Prostate gland (tissue), 2 donors: ENCODE data around the gene TAF3. TPM values are rescaled to one million over a fixed set of nuclear protein-coding genes. Genes with fewer than 3 reads are reported as not detected.
A peak's percentile ranks its signal among the peaks of the same experiment; 100 is the strongest.

Source experiments
- DNase-seq: peaks from one replicate; pipeline ENCODE4 v3.0.0-alpha.2; 2019; ENCODE audit warnings: low spot score
- H3K27ac ChIP-seq, 2 donors: fragments of 200-600 bp; sonication (generic); 2 replicates each; pipeline ENCODE4 v1.5.1; 2017 to 2019
- H3K27me3 ChIP-seq: fragments of 200-600 bp; sonication (generic); replicated peaks from 2 replicates; pipeline ENCODE4 v1.5.1; 2019; ENCODE audit not compliant: insufficient read depth
- H3K36me3 ChIP-seq, 2 donors: fragments of 200-600 bp; sonication (generic); 1 replicate in 1 of 2; 2 replicates in 1 of 2; pipeline versions ENCODE4 v1.5.1 to v1.8.1; 2017 to 2019
- H3K4me1 ChIP-seq: fragments of 200-600 bp; sonication (generic); replicated peaks from 2 replicates; pipeline ENCODE4 v1.5.1; 2019
- H3K4me3 ChIP-seq, 2 donors: fragments of 200-600 bp; sonication (generic); 2 replicates each; pipeline ENCODE4 v1.5.1; 2017 to 2019
- H3K9me3 ChIP-seq: fragments of 200-600 bp; sonication (generic); 2 replicates; pipeline ENCODE4 v1.5.1; 2017
- POLR2A ChIP-seq: fragments of 450-650 bp; IDR thresholded peaks from one replicate; pipeline ENCODE4 v1.6.1; 2016; ENCODE audit warnings: antibody characterized with exemption, mild to moderate bottlenecking
- POLR2AphosphoS5 ChIP-seq: sonication (generic); formaldehyde crosslinking; IDR thresholded peaks from one replicate; pipeline ENCODE4 v1.6.1; 2017; ENCODE audit warnings: antibody characterized with exemption
- WGBS: methylation state at CpG from one replicate; pipeline ENCODE4 v1.1.5; 2018; 5-methylcytosine and 5-hydroxymethylcytosine counted together
- intact Hi-C: fragments of 100-400 bp; cut with DNase I; formaldehyde crosslinking; loops from one replicate; pipeline ENCODE4 v1.14.2; 2022
- total RNA-seq, 2 donors: library from RNA; depleted of rRNA; stranded (reverse); fragments of >200 nt; gene quantifications; one replicate each; pipeline ENCODE4 v1.1.0, GENCODE V29; 2016
- TF ChIP-seq, protein P1 (sequence below), 4 experiments: fragments of 200-600 bp in 2 of 4; fragments of 450-650 bp in 2 of 4; sonication (generic) in 2 of 4; IDR thresholded peaks; 1 replicate in 3 of 4; 2 replicates in 1 of 4; pipeline ENCODE4 v1.5.1; 2016 to 2019; ENCODE audit warnings: antibody characterized with exemption in 4 of 4, mild to moderate bottlenecking in 2 of 4, moderate library complexity in 2 of 4

TAF3 gene
- total RNA-seq, 2 donors from 2014 or later: 4.4 to 20.2 TPM

- TF ChIP-seq POLR2A (no peak), POLR2AphosphoS5 (peak; percentile 37)
- H3K9me3 ChIP-seq: no peaks in the 10 kb centered on the region
- H3K27me3 ChIP-seq: peaks cover 19% of the 10 kb centered on the region
- H3K4me1 ChIP-seq: peaks cover 3% of the 10 kb centered on the region
- intact Hi-C loops: no loop called here
- 4% methylated on average over 32 of the region's 32 CpGs for WGBS
- no peak overlapping the region for H3K27ac ChIP-seq
- H3K36me3 ChIP-seq: no peaks in the 10 kb centered on the region
- peak overlapping the region; percentile 16 to 17 for H3K4me3 ChIP-seq
- no peak for DNase-seq
Measured at GRCh38 chr10:8044908-8045725, 226.8 kb downstream of the TAF3 start.

DNA sequence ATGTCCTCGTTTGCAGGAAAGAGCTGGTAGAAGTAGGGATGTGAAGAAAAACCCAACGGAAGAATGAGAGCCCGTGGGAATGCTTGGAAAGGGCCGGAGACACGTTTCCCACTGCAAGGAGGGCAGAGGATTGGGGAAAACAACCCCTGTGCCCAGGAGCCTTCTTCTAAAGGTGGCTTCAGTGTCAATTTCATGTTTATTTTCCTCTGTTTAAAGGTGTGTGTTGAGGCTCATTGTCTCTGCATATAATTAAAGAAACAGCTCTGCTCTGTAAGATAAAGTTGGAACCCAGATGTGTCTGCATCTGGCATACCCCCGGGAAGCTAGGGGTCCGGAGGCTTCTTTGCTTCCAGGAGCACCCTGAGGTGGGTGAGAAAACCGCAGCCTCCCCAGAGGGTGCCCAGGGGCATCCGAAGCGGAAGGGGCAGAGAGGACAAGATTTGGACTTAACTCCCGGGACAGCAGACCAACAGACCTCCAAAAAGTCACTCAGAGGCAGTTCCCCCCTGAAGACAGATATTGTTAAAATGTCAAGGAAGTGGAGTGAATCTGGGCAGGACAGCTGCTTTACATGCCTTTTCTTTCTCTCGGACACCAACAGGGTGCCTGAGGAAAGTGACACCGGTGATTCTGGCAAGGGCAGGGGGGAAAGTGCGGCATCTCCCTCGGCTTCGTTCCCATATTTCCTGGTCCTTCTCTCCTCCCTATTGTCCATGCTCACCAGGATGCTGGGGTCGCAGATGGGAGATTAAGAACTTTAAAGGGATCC is 227.6 kb downstream of the TAF3 start:
- peaks cover 3% of the 10 kb centered on the region for H3K4me1 ChIP-seq
- intact Hi-C loops: no loop called here

GRCh38 chr10:8047452-8048280 is 229.4 kb downstream of the TAF3 start:
- no peak for DNase-seq
- intact Hi-C loops: no loop called here
- Histone ChIP-seq H3K9me3 (no peaks in the 10 kb centered on the region), H3K27ac (no peak overlapping the region), H3K27me3 (peaks cover 30% of the 10 kb centered on the region), H3K4me1 (peaks cover 3% of the 10 kb centered on the region), H3K4me3 (no peak overlapping the region), H3K36me3 (no peaks in the 10 kb centered on the region)
- 43% methylated on average over 29 of the region's 30 CpGs for WGBS
- TF ChIP-seq, protein P1, sequence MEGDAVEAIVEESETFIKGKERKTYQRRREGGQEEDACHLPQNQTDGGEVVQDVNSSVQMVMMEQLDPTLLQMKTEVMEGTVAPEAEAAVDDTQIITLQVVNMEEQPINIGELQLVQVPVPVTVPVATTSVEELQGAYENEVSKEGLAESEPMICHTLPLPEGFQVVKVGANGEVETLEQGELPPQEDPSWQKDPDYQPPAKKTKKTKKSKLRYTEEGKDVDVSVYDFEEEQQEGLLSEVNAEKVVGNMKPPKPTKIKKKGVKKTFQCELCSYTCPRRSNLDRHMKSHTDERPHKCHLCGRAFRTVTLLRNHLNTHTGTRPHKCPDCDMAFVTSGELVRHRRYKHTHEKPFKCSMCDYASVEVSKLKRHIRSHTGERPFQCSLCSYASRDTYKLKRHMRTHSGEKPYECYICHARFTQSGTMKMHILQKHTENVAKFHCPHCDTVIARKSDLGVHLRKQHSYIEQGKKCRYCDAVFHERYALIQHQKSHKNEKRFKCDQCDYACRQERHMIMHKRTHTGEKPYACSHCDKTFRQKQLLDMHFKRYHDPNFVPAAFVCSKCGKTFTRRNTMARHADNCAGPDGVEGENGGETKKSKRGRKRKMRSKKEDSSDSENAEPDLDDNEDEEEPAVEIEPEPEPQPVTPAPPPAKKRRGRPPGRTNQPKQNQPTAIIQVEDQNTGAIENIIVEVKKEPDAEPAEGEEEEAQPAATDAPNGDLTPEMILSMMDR (IDR thresholded peaks at IDR 0.05): no peak
- TF ChIP-seq POLR2A (no peak), POLR2AphosphoS5 (no peak)

More for the DNA sequence above, 227.6 kb downstream of the TAF3 start:
- Histone ChIP-seq H3K27me3 (peaks cover 19% of the 10 kb centered on the region), H3K4me3 (peak overlapping the region in 1 of 2 donors; percentile 16), H3K27ac (no peak overlapping the region), H3K36me3 (no peaks in the 10 kb centered on the region), H3K9me3 (no peaks in the 10 kb centered on the region)
- no peak for TF ChIP-seq POLR2A
- TF ChIP-seq, protein P1 (IDR thresholded peaks at IDR 0.05): no peak
- TF ChIP-seq POLR2AphosphoS5: no peak
- no peak for DNase-seq
- WGBS: 31% methylated on average over 17 of the region's 17 CpGs

DNA sequence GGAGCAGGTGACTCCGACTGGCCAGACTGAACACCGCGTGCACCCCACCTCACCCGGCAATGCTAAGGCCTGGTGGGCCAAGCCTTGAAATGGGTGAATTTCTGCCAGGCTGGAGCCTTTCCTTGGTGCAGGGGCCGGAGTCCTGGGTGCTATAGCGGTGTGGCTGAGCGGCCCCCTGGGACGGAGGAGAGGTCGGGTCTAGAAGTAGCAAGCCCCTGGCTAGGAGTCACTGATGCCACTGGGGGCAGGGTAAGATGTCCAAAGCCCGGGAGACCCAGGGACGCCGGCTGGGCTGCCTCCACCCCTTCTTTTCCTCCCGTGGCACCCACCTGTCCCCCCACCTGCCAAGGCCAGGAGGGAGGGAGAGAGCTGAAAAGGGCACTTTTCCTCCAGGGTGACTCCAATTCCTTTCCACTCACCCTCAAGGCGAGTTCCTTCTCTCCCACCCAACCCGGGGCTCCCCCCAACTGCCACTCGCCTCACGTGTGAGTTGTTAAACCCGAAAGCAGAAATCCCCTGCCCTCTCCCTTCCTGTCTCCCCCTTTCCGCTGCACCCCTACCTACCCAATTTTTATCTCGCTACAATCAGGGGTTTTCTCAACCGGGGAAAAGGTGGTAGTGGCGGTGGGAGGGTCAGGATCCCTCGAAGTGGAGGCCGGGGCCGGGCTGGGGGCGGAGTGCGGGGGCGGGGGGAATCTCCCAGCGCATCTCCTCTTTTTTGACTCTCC is 230.1 kb downstream of the TAF3 start:
- Histone ChIP-seq H3K4me1 (peaks cover 3% of the 10 kb centered on the region), H3K4me3 (no peak overlapping the region), H3K9me3 (no peaks in the 10 kb centered on the region), H3K27ac (no peak overlapping the region), H3K27me3 (peaks cover 24% of the 10 kb centered on the region), H3K36me3 (no peaks in the 10 kb centered on the region)
- TF ChIP-seq POLR2A (no peak), POLR2AphosphoS5 (no peak)
- TF ChIP-seq, protein P1 (IDR thresholded peaks at IDR 0.05): no peak
- intact Hi-C loops: no loop called here
- no peak for DNase-seq
- 34% methylated on average over 29 of the region's 29 CpGs for WGBS
